Heart left ventricle (tissue), 13 donors: ENCODE data around the gene HDAC4.

Source experiments
- POLR2A ChIP-seq, 2 donors: fragments of 450-650 bp; IDR thresholded peaks; one replicate each; pipeline ENCODE4 v1.6.1; 2017; ENCODE audit warnings: antibody characterized with exemption in 2 of 2, mild to moderate bottlenecking in 2 of 2, moderate library complexity in 2 of 2
- TF ChIP-seq, protein P1 (sequence below), 12 donors: fragments of 200-600 bp; sonication (generic) in 4 of 12; IDR thresholded peaks; one replicate each; pipeline versions ENCODE4 v1.5.0 to v1.8.0; 2018 to 2022; ENCODE audit warnings: antibody characterized with exemption in 12 of 12, mild to moderate bottlenecking in 5 of 12
- donor health status: ischemic (EF 13 %, LVEDD 7.1; RV severe dilation, severe dysfunction).
- donor health status: DM: no; HTN: yes; CAD: no.
- donor health status: DM: no; HTN: no; CAD: no.
- donor health status: ischemic (EF 25% LVEDD 6.9; RV normal size, moderate dysfunction).
- donor health status: ischemic (EF 25% LVEDD 5.7; RV mildly dilated, moderate dysfunction).
- donor health status: ischemic (EF 35%, LVEDD 5.7; RV mildly dilated, moderate dysfunction).
- donor health status: nonischemic (EF 11% LVEDD 7.7; RV severe dilation, severe dysfunction).
- donor health status: DM: yes; HTN: yes; CAD: no.
- donor health status: PGD.
- donor health status: ischemic (EF 29% LVEDD 5.4; RV normal size, mild dysfunction).
- donor health status: nonischemic (EF 23%, LVEDD 6.1; RV moderate dilation, normal function).

DNA sequence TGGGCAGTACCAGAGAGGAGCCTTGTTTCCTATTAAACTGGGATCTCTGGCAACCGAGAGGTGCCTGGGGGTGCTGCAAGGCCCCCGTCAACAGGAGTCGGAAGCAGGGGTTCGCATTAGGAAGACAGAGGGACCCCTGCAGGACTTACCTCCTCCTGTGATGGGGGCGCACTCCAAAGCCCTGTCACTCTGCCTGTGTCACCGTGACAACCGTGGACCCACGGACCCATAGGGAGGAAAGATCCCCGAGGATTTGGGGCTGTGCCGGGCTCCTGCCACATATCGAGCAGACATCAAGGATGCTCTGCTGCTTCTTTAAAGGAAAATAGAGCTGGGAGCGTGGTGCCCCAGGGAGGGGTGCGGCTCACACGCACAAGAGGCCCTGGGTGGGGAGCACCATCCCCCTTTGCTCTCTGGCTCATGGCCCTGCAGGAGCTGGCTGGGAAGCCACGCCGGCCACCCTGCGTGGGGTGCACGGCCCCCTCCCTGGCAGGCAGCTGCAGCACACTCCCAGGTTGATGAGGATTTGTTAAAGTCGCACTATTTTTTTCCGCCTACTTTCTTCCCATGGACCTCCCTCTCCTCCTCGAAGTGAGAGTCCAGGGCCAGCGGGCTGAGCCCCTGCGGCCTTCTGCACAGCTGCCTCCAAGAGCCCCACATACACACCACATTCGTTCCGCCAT, 385.5 kb downstream of the HDAC4 start:
- TF ChIP-seq, protein P1, sequence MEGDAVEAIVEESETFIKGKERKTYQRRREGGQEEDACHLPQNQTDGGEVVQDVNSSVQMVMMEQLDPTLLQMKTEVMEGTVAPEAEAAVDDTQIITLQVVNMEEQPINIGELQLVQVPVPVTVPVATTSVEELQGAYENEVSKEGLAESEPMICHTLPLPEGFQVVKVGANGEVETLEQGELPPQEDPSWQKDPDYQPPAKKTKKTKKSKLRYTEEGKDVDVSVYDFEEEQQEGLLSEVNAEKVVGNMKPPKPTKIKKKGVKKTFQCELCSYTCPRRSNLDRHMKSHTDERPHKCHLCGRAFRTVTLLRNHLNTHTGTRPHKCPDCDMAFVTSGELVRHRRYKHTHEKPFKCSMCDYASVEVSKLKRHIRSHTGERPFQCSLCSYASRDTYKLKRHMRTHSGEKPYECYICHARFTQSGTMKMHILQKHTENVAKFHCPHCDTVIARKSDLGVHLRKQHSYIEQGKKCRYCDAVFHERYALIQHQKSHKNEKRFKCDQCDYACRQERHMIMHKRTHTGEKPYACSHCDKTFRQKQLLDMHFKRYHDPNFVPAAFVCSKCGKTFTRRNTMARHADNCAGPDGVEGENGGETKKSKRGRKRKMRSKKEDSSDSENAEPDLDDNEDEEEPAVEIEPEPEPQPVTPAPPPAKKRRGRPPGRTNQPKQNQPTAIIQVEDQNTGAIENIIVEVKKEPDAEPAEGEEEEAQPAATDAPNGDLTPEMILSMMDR (IDR thresholded peaks at IDR 0.05): no peak
- no peak for TF ChIP-seq POLR2A (IDR thresholded peaks at IDR 0.05)
